HG02981 (cell line): ENCODE measurements around the gene LYPD6B.
"Not testable (repeated sequence)": the region's sequence is repeated elsewhere in the genome, so short reads cannot be mapped to it uniquely, and the experiment has no call there.

Experiments
- ATAC-seq: cut with Tn5 transposase; IDR thresholded peaks from one replicate; pipeline ENCODE4 v1.9.1; 2021; ENCODE audit warnings: mild to moderate bottlenecking, moderate library complexity; ENCODE audit not compliant: unreplicated experiment

Gene LYPD6B

GRCh38 chr2:149185942-149186490 lies 147.5 kb downstream of the LYPD6B start:
- no peak for ATAC-seq

- ATAC-seq: no peak
Observed at GRCh38 chr2:149187057-149187456, 148.6 kb downstream of the LYPD6B start.

- no peak for ATAC-seq
Observed at GRCh38 chr2:149188291-149188690, 149.8 kb downstream of the LYPD6B start.

GRCh38 chr2:149189769-149190168 lies 151.3 kb downstream of the LYPD6B start:
- ATAC-seq: no peak

GRCh38 chr2:149191915-149192314 lies 153.4 kb downstream of the LYPD6B start:
- ATAC-seq: no peak

GRCh38 chr2:149192427-149192826 lies 153.9 kb downstream of the LYPD6B start:
- ATAC-seq: no peak

- no peak for ATAC-seq
Observed at GRCh38 chr2:149200109-149200520, 161.6 kb downstream of the LYPD6B start.

- ATAC-seq: no peak
Observed at GRCh38 chr2:149204686-149205085, 166.2 kb downstream of the LYPD6B start.

- ATAC-seq: no peak
Observed at GRCh38 chr2:149205143-149205542, 166.6 kb downstream of the LYPD6B start.

- ATAC-seq: no peak
Observed at GRCh38 chr2:149213764-149214493, 175.4 kb downstream of the LYPD6B start.

GRCh38 chr2:149218497-149218896 lies 180.0 kb downstream of the LYPD6B start:
- no peak for ATAC-seq

GRCh38 chr2:149219856-149220255 lies 181.4 kb downstream of the LYPD6B start:
- ATAC-seq: no peak

- no peak for ATAC-seq
Observed at GRCh38 chr2:149221002-149221401, 182.5 kb downstream of the LYPD6B start.

- ATAC-seq: no peak
Observed at GRCh38 chr2:149221898-149222297, 183.4 kb downstream of the LYPD6B start.

- no peak for ATAC-seq
Observed at GRCh38 chr2:149223472-149224095, 185.1 kb downstream of the LYPD6B start.

- no peak for ATAC-seq
Observed at GRCh38 chr2:149224543-149224942, 186.0 kb downstream of the LYPD6B start.

GRCh38 chr2:149225446-149225845 lies 186.9 kb downstream of the LYPD6B start:
- ATAC-seq: no peak

GRCh38 chr2:149226790-149227189 lies 188.3 kb downstream of the LYPD6B start:
- ATAC-seq: no peak

GRCh38 chr2:149235816-149236375 lies 197.4 kb downstream of the LYPD6B start:
- ATAC-seq: no peak

- ATAC-seq: no peak
Observed at GRCh38 chr2:149236410-149236809, 197.9 kb downstream of the LYPD6B start.

GRCh38 chr2:149246186-149246585 lies 207.7 kb downstream of the LYPD6B start:
- no peak for ATAC-seq

GRCh38 chr2:149251436-149251835 lies 212.9 kb downstream of the LYPD6B start:
- ATAC-seq: not testable (repeated sequence)
